Measurements from ENCODE around the gene SETD4. TPM values are rescaled to one million over a fixed set of nuclear protein-coding genes. Genes with fewer than 3 reads are reported as not detected.

The SETD4 gene
- total RNA-seq, 1 donor from 2014 or later = 11.9 TPM

DNA sequence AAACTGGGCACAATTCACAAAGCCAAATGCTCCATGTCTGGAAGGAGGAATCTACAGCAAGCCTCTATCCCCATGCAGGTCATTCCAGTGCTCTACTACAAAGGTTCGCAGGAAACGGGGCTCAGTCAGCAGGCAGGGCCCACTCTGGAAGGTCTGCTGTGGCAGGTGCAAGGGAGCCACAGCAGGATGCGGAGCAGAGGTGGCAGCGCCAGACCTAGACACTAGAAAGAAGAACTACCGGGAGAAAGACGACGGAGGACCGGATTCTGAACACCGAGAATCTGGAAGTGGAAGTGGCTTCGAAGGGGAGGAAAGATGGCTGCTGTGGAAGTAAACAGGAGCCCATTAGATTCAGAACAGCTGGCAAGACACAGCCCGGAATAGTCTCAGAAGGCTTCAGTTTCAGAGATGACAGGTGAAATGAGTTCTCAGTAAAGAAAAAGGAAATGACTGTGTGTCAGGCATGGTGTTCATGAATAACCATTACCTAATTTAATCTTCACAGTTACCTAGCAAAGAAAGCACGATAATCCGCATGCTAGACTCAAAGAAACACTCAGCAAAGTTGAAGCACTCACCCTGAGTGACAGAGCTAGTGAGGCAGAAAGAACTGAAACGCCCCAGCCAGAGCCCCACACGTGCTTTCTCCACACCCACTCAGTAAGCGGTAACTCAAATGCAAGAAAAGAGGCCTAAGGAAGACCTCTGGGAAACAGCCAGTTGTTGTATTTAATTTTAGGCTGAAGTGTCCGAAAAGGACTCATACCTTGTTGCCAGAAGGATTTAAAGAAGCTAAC, 21.4 kb downstream of the SETD4 start:
- no peaks in the 10 kb centered on the region for H3K4me1 Mint-ChIP-seq (ENCODE audit: low read depth)
- no peaks in the 10 kb centered on the region for H3K9me3 Mint-ChIP-seq (ENCODE audit: low read depth)
- no peaks in the 10 kb centered on the region for H3K27me3 Mint-ChIP-seq (ENCODE audit: low read depth)
- H3K4me3 Mint-ChIP-seq (ENCODE audit: unreplicated experiment) = no peak overlapping the region
- DNase-seq (ENCODE audit: low spot score) = no peak
- TF ChIP-seq, protein P1, sequence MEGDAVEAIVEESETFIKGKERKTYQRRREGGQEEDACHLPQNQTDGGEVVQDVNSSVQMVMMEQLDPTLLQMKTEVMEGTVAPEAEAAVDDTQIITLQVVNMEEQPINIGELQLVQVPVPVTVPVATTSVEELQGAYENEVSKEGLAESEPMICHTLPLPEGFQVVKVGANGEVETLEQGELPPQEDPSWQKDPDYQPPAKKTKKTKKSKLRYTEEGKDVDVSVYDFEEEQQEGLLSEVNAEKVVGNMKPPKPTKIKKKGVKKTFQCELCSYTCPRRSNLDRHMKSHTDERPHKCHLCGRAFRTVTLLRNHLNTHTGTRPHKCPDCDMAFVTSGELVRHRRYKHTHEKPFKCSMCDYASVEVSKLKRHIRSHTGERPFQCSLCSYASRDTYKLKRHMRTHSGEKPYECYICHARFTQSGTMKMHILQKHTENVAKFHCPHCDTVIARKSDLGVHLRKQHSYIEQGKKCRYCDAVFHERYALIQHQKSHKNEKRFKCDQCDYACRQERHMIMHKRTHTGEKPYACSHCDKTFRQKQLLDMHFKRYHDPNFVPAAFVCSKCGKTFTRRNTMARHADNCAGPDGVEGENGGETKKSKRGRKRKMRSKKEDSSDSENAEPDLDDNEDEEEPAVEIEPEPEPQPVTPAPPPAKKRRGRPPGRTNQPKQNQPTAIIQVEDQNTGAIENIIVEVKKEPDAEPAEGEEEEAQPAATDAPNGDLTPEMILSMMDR (IDR thresholded peaks at IDR 0.05) = no peak
- peaks cover 41% of the 10 kb centered on the region for H3K36me3 Mint-ChIP-seq (ENCODE audit: low read depth)
- H3K27ac Mint-ChIP-seq (ENCODE audit: unreplicated experiment) = no peak overlapping the region

- no peaks in the 10 kb centered on the region for H3K4me1 Mint-ChIP-seq (ENCODE audit: low read depth)
- no peaks in the 10 kb centered on the region for H3K27me3 Mint-ChIP-seq (ENCODE audit: low read depth)
- H3K27ac Mint-ChIP-seq (ENCODE audit: unreplicated experiment) = no peak overlapping the region
- H3K4me3 Mint-ChIP-seq (ENCODE audit: unreplicated experiment) = no peak overlapping the region
- TF ChIP-seq, protein P1 (IDR thresholded peaks at IDR 0.05) = no peak
- peaks cover 30% of the 10 kb centered on the region for H3K36me3 Mint-ChIP-seq (ENCODE audit: low read depth)
- no peak for DNase-seq (ENCODE audit: low spot score)
- no peaks in the 10 kb centered on the region for H3K9me3 Mint-ChIP-seq (ENCODE audit: low read depth)
These were observed 24.9 kb downstream of the SETD4 start for GRCh38 chr21:36035381-36035791.

DNA sequence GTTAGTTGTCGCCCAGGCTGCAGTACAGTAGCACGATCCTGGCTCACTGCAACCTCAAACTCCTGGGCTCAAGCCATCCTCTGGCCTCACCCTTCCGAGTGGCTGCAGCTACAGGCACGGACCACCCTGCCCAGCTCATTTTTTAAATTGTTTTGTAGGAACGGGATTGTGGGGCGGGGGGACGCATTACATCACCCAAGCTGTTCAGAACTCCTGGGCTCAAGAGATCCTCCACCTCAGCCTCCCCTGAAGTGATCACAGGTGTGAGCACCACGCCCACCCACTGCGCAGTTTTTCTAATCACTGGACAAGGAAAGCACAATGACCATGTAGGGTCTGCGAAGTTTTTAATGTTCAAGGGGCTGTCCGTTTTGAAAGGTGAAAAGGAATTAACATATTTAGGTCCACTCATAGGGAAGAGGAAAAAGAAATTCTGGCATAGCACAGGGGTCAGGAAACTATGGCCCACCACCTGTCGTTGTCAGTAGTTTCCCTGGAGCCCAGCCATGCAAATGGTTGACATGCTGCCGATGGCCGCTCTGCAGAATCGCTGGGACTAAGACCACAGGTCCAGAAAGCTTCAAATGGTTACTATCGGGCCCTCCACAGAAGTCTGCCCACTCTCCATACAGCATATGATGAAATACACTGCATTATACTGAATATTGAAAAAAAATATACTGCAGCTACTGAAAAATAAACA, 26.0 kb downstream of the SETD4 start:
- DNase-seq (ENCODE audit: low spot score) = no peak
- no peak overlapping the region for H3K4me3 Mint-ChIP-seq (ENCODE audit: unreplicated experiment)
- H3K9me3 Mint-ChIP-seq (ENCODE audit: low read depth) = no peaks in the 10 kb centered on the region
- TF ChIP-seq, protein P1 (IDR thresholded peaks at IDR 0.05) = no peak
- no peaks in the 10 kb centered on the region for H3K4me1 Mint-ChIP-seq (ENCODE audit: low read depth)
- H3K36me3 Mint-ChIP-seq (ENCODE audit: low read depth) = peaks cover 26% of the 10 kb centered on the region
- no peaks in the 10 kb centered on the region for H3K27me3 Mint-ChIP-seq (ENCODE audit: low read depth)
- H3K27ac Mint-ChIP-seq (ENCODE audit: unreplicated experiment) = no peak overlapping the region

- Mint-ChIP-seq H3K4me1 (ENCODE audit: low read depth) (peaks cover 6% of the 10 kb centered on the region), H3K27ac (ENCODE audit: unreplicated experiment) (no peak overlapping the region), H3K4me3 (ENCODE audit: unreplicated experiment) (no peak overlapping the region), H3K9me3 (ENCODE audit: low read depth) (no peaks in the 10 kb centered on the region), H3K27me3 (ENCODE audit: low read depth) (no peaks in the 10 kb centered on the region), H3K36me3 (ENCODE audit: low read depth) (peaks cover 18% of the 10 kb centered on the region)
- TF ChIP-seq, protein P1 (IDR thresholded peaks at IDR 0.05) = no peak
- DNase-seq (ENCODE audit: low spot score) = no peak
These were observed 27.5 kb downstream of the SETD4 start for GRCh38 chr21:36032647-36033406.

- H3K9me3 Mint-ChIP-seq (ENCODE audit: low read depth) = no peaks in the 10 kb centered on the region
- no peaks in the 10 kb centered on the region for H3K27me3 Mint-ChIP-seq (ENCODE audit: low read depth)
- TF ChIP-seq, protein P1 (IDR thresholded peaks at IDR 0.05) = no peak
- H3K4me1 Mint-ChIP-seq (ENCODE audit: low read depth) = peaks cover 6% of the 10 kb centered on the region
- no peak for DNase-seq (ENCODE audit: low spot score)
- H3K27ac Mint-ChIP-seq (ENCODE audit: unreplicated experiment) = no peak overlapping the region
- peaks cover 10% of the 10 kb centered on the region for H3K36me3 Mint-ChIP-seq (ENCODE audit: low read depth)
- no peak overlapping the region for H3K4me3 Mint-ChIP-seq (ENCODE audit: unreplicated experiment)
These were observed 29.6 kb downstream of the SETD4 start for GRCh38 chr21:36030581-36031189.
